ENCODE measurements around the gene TFCP2L1.

The TFCP2L1 gene

DNA sequence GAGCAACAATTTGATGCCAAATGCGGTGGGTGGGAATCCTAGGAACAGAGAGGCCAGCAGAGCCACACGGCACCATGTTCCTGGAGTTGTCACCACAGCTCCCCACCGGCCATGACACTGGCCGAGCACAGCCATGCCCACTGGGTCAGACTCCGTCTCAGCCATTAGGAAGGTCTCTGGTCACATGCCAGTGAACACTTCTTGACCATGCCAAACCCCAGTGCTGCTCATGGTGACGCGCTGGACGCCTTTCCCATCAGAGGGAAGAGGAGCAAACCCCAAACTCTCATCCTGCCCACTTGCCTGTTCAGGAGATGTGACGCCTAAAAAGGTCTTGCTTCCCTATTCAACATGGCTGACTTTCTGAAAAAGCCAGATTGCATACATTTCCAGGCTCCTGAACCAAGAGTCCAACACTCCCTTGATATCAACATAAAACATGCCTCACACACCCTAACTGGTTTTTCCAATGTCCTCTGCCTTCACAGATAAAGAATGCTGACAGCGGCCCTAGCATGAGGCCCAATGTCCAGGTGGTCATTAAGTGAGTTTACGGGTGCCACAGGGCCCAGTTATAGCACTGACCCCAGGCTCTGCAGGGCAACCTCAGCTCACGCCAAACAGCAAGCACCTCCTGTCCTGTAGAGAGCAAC lies 31.9 kb downstream of the TFCP2L1 start:
- DNase-seq (ENCODE audit: low read depth, low spot score) = no peak
- WGBS (ENCODE audit: insufficient coverage, insufficient read length) = no CpG with 5 or more reads among the region's 12 CpGs

DNA sequence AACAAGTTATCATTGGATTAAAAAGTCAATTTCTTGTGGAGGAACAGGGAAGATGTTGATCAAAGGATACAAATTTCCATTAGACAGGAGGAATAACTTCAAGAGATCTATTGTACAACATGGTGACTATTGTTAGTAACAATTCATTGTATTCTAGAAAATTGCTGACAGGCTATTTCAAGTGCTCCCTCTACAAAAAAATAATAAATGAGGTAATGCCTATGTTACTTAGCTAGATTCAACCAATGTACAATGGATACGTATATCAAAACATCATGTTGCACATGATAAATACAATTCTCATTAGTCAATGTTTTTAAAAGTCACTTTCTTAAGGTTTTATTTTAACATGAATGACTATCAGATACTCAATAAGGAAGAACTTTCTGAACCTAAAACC lies 33.5 kb downstream of the TFCP2L1 start:
- Histone ChIP-seq H3K36me3 (ENCODE audit: control insufficient read depth, insufficient read depth, low read length) (no peaks in the 10 kb centered on the region), H3K4me3 (ENCODE audit: low read length) (no peak overlapping the region), H3K9me3 (ENCODE audit: control insufficient read depth, insufficient read depth, low read length) (no peaks in the 10 kb centered on the region), H3K27ac (ENCODE audit: low read length) (no peak overlapping the region), H3K4me1 (ENCODE audit: control insufficient read depth, insufficient read depth, low read length) (no peaks in the 10 kb centered on the region), H3K27me3 (ENCODE audit: control insufficient read depth, insufficient read depth, low read length) (no peaks in the 10 kb centered on the region)
- WGBS (ENCODE audit: insufficient coverage, insufficient read length) = no CpG with 5 or more reads among the region's 1 CpG
- DNase-seq (ENCODE audit: low read depth, low spot score) = no peak

More for the DNA sequence above, 31.9 kb downstream of the TFCP2L1 start:
- Histone ChIP-seq H3K9me3 (ENCODE audit: control insufficient read depth, insufficient read depth, low read length) (no peaks in the 10 kb centered on the region), H3K4me1 (ENCODE audit: control insufficient read depth, insufficient read depth, low read length) (peaks cover 4% of the 10 kb centered on the region; the same call in 1 of the 2 replicates), H3K4me3 (ENCODE audit: low read length) (no peak overlapping the region), H3K36me3 (ENCODE audit: control insufficient read depth, insufficient read depth, low read length) (no peaks in the 10 kb centered on the region), H3K27me3 (ENCODE audit: control insufficient read depth, insufficient read depth, low read length) (no peaks in the 10 kb centered on the region), H3K27ac (ENCODE audit: low read length) (no peak overlapping the region)

DNA sequence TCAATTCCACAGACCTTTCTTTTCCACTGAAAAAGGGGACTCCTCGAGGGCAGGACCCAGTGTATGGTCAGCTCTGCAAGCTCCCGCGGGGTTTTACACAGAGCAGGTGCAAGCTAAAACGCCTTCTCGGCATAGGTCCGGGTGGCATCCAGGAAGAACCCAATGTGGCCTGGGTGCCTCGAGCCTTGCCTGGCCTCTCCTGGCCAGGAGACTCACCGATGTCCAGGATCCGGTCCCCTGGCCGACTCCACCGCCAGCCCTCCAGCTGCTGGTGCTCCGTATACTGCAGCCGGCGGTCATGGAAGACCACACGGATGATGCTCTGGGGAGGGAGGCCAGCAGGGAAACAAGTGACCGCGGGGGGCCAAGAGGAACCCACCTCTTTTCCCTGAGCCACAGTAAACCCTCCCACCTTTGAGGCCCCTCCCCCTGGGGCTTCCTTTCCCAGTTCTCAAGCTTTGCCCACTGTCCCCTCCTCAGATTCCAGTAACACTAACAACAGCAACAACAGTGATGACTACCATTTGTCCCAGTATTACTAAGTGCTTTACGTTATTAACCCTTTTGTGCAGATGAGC lies 36.1 kb downstream of the TFCP2L1 start:
- Histone ChIP-seq H3K27ac (ENCODE audit: low read length) (no peak overlapping the region), H3K4me3 (ENCODE audit: low read length) (no peak overlapping the region), H3K27me3 (ENCODE audit: control insufficient read depth, insufficient read depth, low read length) (no peaks in the 10 kb centered on the region), H3K9me3 (ENCODE audit: control insufficient read depth, insufficient read depth, low read length) (no peaks in the 10 kb centered on the region), H3K36me3 (ENCODE audit: control insufficient read depth, insufficient read depth, low read length) (no peaks in the 10 kb centered on the region), H3K4me1 (ENCODE audit: control insufficient read depth, insufficient read depth, low read length) (no peaks in the 10 kb centered on the region; the same call in 1 of the 2 replicates)
- DNase-seq (ENCODE audit: low read depth, low spot score) = no peak
- WGBS (ENCODE audit: insufficient coverage, insufficient read length) = no CpG with 5 or more reads among the region's 18 CpGs

DNA sequence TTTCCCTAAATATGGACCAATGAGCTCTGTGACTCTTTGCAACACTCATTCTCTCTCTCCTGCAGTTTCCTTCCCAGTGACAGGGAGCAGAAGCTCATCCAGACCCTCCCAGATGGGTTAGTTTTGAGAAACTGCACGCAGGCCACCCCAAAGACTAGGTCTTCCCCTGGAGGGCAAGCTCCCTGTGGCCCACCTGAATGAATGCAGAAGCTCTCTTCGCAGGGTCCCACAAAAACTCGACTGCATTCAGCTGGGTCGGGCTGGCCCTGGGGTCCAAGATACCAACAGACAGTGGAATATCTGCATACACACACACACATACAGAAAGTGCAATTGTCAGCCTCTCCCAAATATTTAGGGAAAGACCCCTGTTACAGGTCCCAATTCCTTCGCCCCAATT lies 37.0 kb downstream of the TFCP2L1 start:
- no peak for DNase-seq (ENCODE audit: low read depth, low spot score)
- no peak overlapping the region for H3K4me3 ChIP-seq (ENCODE audit: low read length)
- no peaks in the 10 kb centered on the region for H3K9me3 ChIP-seq (ENCODE audit: control insufficient read depth, insufficient read depth, low read length)
- H3K27me3 ChIP-seq (ENCODE audit: control insufficient read depth, insufficient read depth, low read length) = no peaks in the 10 kb centered on the region
- WGBS (ENCODE audit: insufficient coverage, insufficient read length) = no CpG with 5 or more reads among the region's 5 CpGs
- no peaks in the 10 kb centered on the region for H3K36me3 ChIP-seq (ENCODE audit: control insufficient read depth, insufficient read depth, low read length)
- H3K27ac ChIP-seq (ENCODE audit: low read length) = no peak overlapping the region
- no peaks in the 10 kb centered on the region; the same call in 1 of the 2 replicates for H3K4me1 ChIP-seq (ENCODE audit: control insufficient read depth, insufficient read depth, low read length)

DNA sequence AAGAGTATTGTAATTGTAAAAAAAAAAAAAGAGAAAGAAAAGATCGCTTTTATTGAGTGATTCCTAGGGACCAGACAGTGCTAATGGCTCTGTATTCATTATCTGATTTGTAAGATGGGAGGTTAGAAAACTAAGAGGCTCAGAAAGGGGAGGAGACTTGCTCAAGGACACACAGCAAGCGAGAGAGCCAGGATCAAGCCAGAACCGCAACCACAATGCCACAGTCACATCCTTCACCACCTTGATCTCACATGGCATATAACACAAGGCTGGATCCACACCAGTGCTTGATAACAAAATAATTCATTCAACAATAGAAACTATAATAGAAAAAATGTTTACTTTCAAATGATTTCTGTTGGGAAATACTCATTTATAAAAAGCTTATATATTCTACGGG lies 37.5 kb downstream of the TFCP2L1 start:
- H3K27ac ChIP-seq (ENCODE audit: low read length) = no peak overlapping the region
- no peak for DNase-seq (ENCODE audit: low read depth, low spot score)
- no peaks in the 10 kb centered on the region for H3K36me3 ChIP-seq (ENCODE audit: control insufficient read depth, insufficient read depth, low read length)
- H3K4me1 ChIP-seq (ENCODE audit: control insufficient read depth, insufficient read depth, low read length) = no peaks in the 10 kb centered on the region; the same call in 1 of the 2 replicates
- no CpG with 5 or more reads among the region's 4 CpGs for WGBS (ENCODE audit: insufficient coverage, insufficient read length)
- H3K9me3 ChIP-seq (ENCODE audit: control insufficient read depth, insufficient read depth, low read length) = no peaks in the 10 kb centered on the region
- no peaks in the 10 kb centered on the region for H3K27me3 ChIP-seq (ENCODE audit: control insufficient read depth, insufficient read depth, low read length)
- no peak overlapping the region for H3K4me3 ChIP-seq (ENCODE audit: low read length)

DNA sequence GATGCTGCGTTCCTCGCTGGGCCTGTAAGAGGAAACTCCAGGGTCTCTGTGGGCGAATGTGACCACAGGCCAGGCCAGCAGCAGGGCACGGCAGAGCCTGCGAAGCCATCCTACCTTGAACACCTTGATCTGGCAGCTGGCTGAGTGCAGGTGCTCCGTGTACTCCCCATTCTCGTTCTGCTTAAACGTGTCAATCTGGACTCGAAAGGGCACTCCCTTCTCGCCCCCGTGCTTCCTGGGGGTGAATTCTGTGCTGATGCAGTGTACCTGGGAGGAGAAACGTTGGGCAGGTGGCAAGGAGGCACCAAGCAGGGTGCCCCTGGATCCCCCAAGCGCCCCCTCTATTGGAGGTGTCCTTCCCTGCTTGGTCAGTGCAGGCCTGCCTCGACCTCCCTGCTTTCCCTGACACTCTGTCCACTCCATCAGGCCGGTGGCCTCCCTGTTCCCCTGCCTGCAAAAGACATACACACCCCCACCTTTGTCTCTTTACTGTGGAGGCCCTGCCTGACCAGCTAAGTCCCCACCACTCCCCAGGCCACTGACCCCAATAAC lies 38.2 kb downstream of the TFCP2L1 start:
- Histone ChIP-seq H3K36me3 (ENCODE audit: control insufficient read depth, insufficient read depth, low read length) (no peaks in the 10 kb centered on the region), H3K27ac (ENCODE audit: low read length) (no peak overlapping the region), H3K4me1 (ENCODE audit: control insufficient read depth, insufficient read depth, low read length) (no peaks in the 10 kb centered on the region; the same call in 1 of the 2 replicates), H3K9me3 (ENCODE audit: control insufficient read depth, insufficient read depth, low read length) (no peaks in the 10 kb centered on the region), H3K4me3 (ENCODE audit: low read length) (no peak overlapping the region), H3K27me3 (ENCODE audit: control insufficient read depth, insufficient read depth, low read length) (no peaks in the 10 kb centered on the region)
- no peak for DNase-seq (ENCODE audit: low read depth, low spot score)
- no CpG with 5 or more reads among the region's 15 CpGs for WGBS (ENCODE audit: insufficient coverage, insufficient read length)

DNA sequence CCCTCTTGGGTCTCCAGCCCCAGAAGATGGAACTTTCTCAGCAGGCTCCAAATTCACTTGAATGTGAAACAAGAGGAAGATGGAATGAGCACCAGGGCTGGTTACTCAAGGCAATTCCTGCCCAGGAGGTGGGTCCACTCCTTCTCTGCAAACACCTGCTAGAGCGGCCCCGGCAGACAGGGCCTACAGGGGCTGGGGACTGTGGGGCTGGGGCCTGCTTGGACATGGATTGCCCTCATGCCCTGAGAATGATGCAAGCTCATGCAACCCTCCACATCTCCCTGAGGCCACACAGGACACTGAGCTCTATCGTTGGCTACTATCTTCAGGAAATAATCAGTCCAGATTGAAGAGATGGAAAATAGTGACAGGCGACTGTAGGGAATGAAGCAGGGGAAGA lies 39.1 kb downstream of the TFCP2L1 start:
- no peak overlapping the region for H3K27ac ChIP-seq (ENCODE audit: low read length)
- H3K36me3 ChIP-seq (ENCODE audit: control insufficient read depth, insufficient read depth, low read length) = no peaks in the 10 kb centered on the region
- WGBS (ENCODE audit: insufficient coverage, insufficient read length) = no CpG with 5 or more reads among the region's 4 CpGs
- no peaks in the 10 kb centered on the region for H3K27me3 ChIP-seq (ENCODE audit: control insufficient read depth, insufficient read depth, low read length)
- H3K9me3 ChIP-seq (ENCODE audit: control insufficient read depth, insufficient read depth, low read length) = no peaks in the 10 kb centered on the region
- no peak overlapping the region for H3K4me3 ChIP-seq (ENCODE audit: low read length)
- no peak for DNase-seq (ENCODE audit: low read depth, low spot score)
- no peaks in the 10 kb centered on the region; the same call in 1 of the 2 replicates for H3K4me1 ChIP-seq (ENCODE audit: control insufficient read depth, insufficient read depth, low read length)

DNA sequence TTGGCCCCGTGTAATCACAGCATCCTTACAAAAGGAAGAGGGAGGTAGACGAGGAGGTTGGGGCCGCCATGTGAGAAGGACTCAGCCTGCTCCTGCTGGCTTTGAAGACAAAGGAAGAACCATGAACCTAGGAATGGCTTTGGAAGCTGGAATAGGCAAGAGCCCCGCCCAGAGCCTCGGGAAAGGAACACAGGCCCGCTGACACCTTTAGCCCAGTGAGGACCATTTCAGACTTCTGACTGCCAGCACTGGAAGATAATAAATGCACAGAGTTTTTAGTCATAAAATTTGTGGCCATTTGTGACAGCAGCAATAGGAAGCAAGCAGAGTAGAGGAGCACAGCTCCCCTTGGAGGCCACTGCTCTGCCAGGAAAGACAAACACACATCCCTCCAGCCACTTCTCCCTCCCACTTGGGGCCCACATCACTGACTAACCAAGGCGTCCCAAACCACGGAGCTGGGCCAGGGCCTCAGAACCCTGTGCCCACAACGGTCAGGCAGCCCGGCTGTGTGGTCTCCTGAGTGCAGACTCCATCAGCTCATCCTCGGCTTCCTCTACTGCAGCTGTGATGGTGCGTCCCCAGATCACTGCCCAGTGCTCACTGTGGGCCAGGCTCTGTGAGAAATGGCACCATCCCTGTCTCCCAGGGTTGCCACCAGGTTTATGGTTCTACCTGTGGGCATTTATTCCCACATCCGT lies 39.7 kb downstream of the TFCP2L1 start:
- DNase-seq (ENCODE audit: low read depth, low spot score) = no peak
- Histone ChIP-seq H3K27ac (ENCODE audit: low read length) (no peak overlapping the region), H3K27me3 (ENCODE audit: control insufficient read depth, insufficient read depth, low read length) (no peaks in the 10 kb centered on the region), H3K4me3 (ENCODE audit: low read length) (no peak overlapping the region), H3K4me1 (ENCODE audit: control insufficient read depth, insufficient read depth, low read length) (no peaks in the 10 kb centered on the region; the same call in 1 of the 2 replicates), H3K9me3 (ENCODE audit: control insufficient read depth, insufficient read depth, low read length) (no peaks in the 10 kb centered on the region), H3K36me3 (ENCODE audit: control insufficient read depth, insufficient read depth, low read length) (no peaks in the 10 kb centered on the region)
- WGBS (ENCODE audit: insufficient coverage, insufficient read length) = no CpG with 5 or more reads among the region's 13 CpGs

DNA sequence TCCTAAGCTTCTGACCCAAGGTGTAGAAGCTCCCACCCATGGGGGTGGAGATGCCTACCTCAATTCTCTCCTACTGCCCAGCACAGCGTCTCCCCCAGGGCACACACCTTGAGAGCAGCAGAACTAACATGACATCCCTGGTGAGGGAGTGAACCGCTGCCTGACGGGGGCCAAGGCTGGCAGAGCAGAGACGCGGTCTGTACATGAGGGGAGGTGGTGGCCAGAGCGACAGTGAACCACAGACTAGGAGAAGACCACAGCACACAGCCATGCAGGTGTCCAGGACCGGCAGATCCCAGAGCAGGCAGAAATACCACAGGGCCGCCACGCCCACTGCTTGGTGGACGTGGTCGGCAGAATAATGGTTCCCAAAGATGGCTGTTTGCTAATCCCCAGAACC lies 40.4 kb downstream of the TFCP2L1 start:
- WGBS (ENCODE audit: insufficient coverage, insufficient read length) = no CpG with 5 or more reads among the region's 11 CpGs
- H3K36me3 ChIP-seq (ENCODE audit: control insufficient read depth, insufficient read depth, low read length) = no peaks in the 10 kb centered on the region
- DNase-seq (ENCODE audit: low read depth, low spot score) = no peak
- no peaks in the 10 kb centered on the region for H3K9me3 ChIP-seq (ENCODE audit: control insufficient read depth, insufficient read depth, low read length)
- H3K4me3 ChIP-seq (ENCODE audit: low read length) = no peak overlapping the region
- H3K27me3 ChIP-seq (ENCODE audit: control insufficient read depth, insufficient read depth, low read length) = no peaks in the 10 kb centered on the region
- H3K27ac ChIP-seq (ENCODE audit: low read length) = no peak overlapping the region
- no peaks in the 10 kb centered on the region; the same call in 1 of the 2 replicates for H3K4me1 ChIP-seq (ENCODE audit: control insufficient read depth, insufficient read depth, low read length)

DNA sequence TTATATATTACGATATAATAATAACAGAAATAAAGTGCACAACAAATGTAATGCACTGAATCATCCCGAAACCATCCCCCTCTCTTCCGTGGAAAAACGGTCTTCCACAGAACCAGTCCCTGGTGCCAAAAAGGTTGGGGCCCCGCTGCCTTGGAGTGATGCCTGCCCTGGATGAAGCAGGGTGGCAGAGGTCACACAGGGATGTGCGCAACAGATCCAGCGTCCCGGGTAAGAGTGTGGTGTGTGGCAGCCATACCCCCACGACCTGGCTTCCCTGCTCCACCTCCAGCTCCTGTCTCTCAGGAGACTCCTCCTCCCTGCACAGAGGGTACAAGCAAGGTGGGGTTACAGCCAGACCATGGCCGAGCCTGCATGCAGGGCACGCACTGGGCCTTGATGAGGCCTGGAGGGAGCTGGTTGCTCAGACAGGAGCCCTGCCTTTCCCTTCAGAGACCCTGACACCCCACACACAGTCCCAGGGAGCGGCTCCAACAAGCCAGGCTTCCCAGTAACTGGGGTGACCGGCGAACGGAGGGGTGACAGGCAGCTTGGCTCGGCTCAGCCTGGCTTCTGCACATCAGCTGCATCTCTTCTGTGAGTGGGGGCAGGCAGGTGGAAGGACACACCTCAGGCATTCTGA lies 41.1 kb downstream of the TFCP2L1 start:
- no peak for DNase-seq (ENCODE audit: low read depth, low spot score)

More for the DNA sequence above, 41.1 kb downstream of the TFCP2L1 start:
- Histone ChIP-seq H3K27me3 (ENCODE audit: control insufficient read depth, insufficient read depth, low read length) (no peaks in the 10 kb centered on the region), H3K4me1 (ENCODE audit: control insufficient read depth, insufficient read depth, low read length) (no peaks in the 10 kb centered on the region; the same call in 1 of the 2 replicates), H3K36me3 (ENCODE audit: control insufficient read depth, insufficient read depth, low read length) (no peaks in the 10 kb centered on the region), H3K9me3 (ENCODE audit: control insufficient read depth, insufficient read depth, low read length) (no peaks in the 10 kb centered on the region), H3K4me3 (ENCODE audit: low read length) (no peak overlapping the region), H3K27ac (ENCODE audit: low read length) (no peak overlapping the region)
- WGBS (ENCODE audit: insufficient coverage, insufficient read length) = no CpG with 5 or more reads among the region's 16 CpGs
